ENCODE results near the gene PUS1.

GRCh38 chr12:131946757-131947156 lies 17.7 kb downstream of the PUS1 start:
- TF ChIP-seq, protein P1, sequence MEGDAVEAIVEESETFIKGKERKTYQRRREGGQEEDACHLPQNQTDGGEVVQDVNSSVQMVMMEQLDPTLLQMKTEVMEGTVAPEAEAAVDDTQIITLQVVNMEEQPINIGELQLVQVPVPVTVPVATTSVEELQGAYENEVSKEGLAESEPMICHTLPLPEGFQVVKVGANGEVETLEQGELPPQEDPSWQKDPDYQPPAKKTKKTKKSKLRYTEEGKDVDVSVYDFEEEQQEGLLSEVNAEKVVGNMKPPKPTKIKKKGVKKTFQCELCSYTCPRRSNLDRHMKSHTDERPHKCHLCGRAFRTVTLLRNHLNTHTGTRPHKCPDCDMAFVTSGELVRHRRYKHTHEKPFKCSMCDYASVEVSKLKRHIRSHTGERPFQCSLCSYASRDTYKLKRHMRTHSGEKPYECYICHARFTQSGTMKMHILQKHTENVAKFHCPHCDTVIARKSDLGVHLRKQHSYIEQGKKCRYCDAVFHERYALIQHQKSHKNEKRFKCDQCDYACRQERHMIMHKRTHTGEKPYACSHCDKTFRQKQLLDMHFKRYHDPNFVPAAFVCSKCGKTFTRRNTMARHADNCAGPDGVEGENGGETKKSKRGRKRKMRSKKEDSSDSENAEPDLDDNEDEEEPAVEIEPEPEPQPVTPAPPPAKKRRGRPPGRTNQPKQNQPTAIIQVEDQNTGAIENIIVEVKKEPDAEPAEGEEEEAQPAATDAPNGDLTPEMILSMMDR (IDR thresholded peaks at IDR 0.05): no peak
- TF ChIP-seq EZH2 (IDR thresholded peaks at IDR 0.05; ENCODE audit: borderline replicate concordance, insufficient read depth, low read depth, low read length, poor library complexity, severe bottlenecking): no peak
